HCT116 (cell line): Measurements from ENCODE around the gene DCDC2C.

Experiments used
- ATF3 ChIP-seq: IDR thresholded peaks from 2 replicates; pipeline ENCODE4 v1.6.1; 2012
- CTCF ChIP-seq, 3 experiments: fragments of 200-600 bp in 1 of 3; sonication (generic) in 1 of 3; IDR thresholded peaks in 2 of 3; conservative IDR thresholded peaks in 1 of 3; 2 replicates each; pipeline ENCODE4 v1.5.1; 2012 to 2017; ENCODE audit warnings: low read depth in 2 of 3, low read length in 2 of 3, antibody characterized with exemption in 1 of 3, borderline replicate concordance in 1 of 3, control low read depth in 1 of 3, mild to moderate bottlenecking in 1 of 3, mixed read lengths in 1 of 3, mixed run types in 1 of 3, moderate library complexity in 1 of 3; ENCODE audit not compliant: insufficient read depth in 1 of 3
- ELF1 ChIP-seq: IDR thresholded peaks from 2 replicates; pipeline ENCODE4 v1.6.1; 2012; ENCODE audit warnings: low read depth, borderline replicate concordance
- EZH2 ChIP-seq: fragments of 200-600 bp; sonication (generic); IDR thresholded peaks from 2 replicates; pipeline ENCODE4 v1.6.1; 2017; ENCODE audit warnings: antibody characterized with exemption, mixed run types
- MAX ChIP-seq: IDR thresholded peaks from 2 replicates; pipeline ENCODE4 v1.6.1; 2012
- POLR2A ChIP-seq: IDR thresholded peaks from 2 replicates; pipeline ENCODE4 v1.7.0; 2011; ENCODE audit warnings: borderline replicate concordance; ENCODE audit not compliant: insufficient read depth, insufficient read length; ENCODE audit errors: extremely low read depth
- REST ChIP-seq: IDR thresholded peaks from 2 replicates; pipeline ENCODE4 v1.6.1; 2012; ENCODE audit warnings: low read depth
- SIN3A ChIP-seq: IDR thresholded peaks from 2 replicates; pipeline ENCODE4 v1.6.1; 2012; ENCODE audit warnings: low read depth
- SP1 ChIP-seq: IDR thresholded peaks from 2 replicates; pipeline ENCODE4 v1.6.1; 2012; ENCODE audit warnings: low read depth
- SRF ChIP-seq: IDR thresholded peaks from 2 replicates; pipeline ENCODE4 v1.6.1; 2012; ENCODE audit warnings: low read depth
- YY1 ChIP-seq: IDR thresholded peaks from 2 replicates; pipeline ENCODE4 v1.6.1; 2011; ENCODE audit warnings: low read length, low read depth, moderate library complexity, mild to moderate bottlenecking; ENCODE audit not compliant: insufficient replicate concordance; ENCODE audit errors: extremely low read depth

- TF ChIP-seq ATF3 = no peak
- TF ChIP-seq POLR2A = no peak
- no peak for TF ChIP-seq SP1
- TF ChIP-seq CTCF (IDR thresholded peaks at IDR 0.05 in 2 of 3, conservative IDR thresholded peaks at IDR 0.05 in 1 of 3; ENCODE audit: borderline replicate concordance in 1 of 3, insufficient read depth in 1 of 3, low read depth in 2 of 3, low read length in 2 of 3) = no peak
- no peak for TF ChIP-seq MAX
- TF ChIP-seq ELF1 = no peak
- no peak for TF ChIP-seq SIN3A
- no peak for TF ChIP-seq SRF
- TF ChIP-seq YY1 = no peak
- no peak for TF ChIP-seq REST
- no peak for TF ChIP-seq EZH2
Measured at GRCh38 chr2:3756306-3756705, 52.9 kb downstream of the DCDC2C start.
